Astrocyte (in vitro differentiated cells and primary cell): ENCODE results near the gene CAPN5. TPM values are rescaled to one million over a fixed set of nuclear protein-coding genes. Genes with fewer than 3 reads are reported as not detected.

Experiments
- DNase-seq: peaks from one replicate; pipeline ENCODE4 v3.0.0-alpha.2; 2010; ENCODE audit warnings: low read depth
- FAIRE-seq: peaks from 2 replicates; lab custom pipeline; 2011; peaks lifted over from hg19 to GRCh38; lab: Jason Lieb, UNC
- H2AFZ ChIP-seq: 2 replicates; pipeline ENCODE4 v1.6.0; 2012; ENCODE audit warnings: low read depth, low read length, inconsistent platforms
- H3K27ac ChIP-seq: 2 replicates; pipeline ENCODE4 v1.5.1; 2011; ENCODE audit warnings: low read depth, low read length, inconsistent platforms
- H3K27me3 ChIP-seq: 2 replicates; pipeline ENCODE4 v1.6.0; 2011; ENCODE audit warnings: low read length, inconsistent platforms; ENCODE audit not compliant: insufficient read depth
- H3K36me3 ChIP-seq: 2 replicates; pipeline ENCODE4 v1.5.1; 2011; ENCODE audit warnings: low read length, inconsistent platforms; ENCODE audit not compliant: insufficient read depth
- H3K4me1 ChIP-seq: 2 replicates; pipeline ENCODE4 v1.5.1; 2011; ENCODE audit warnings: low read length, inconsistent platforms; ENCODE audit not compliant: insufficient read depth
- H3K4me2 ChIP-seq: 2 replicates; pipeline ENCODE4 v1.6.0; 2012; ENCODE audit warnings: low read length, inconsistent platforms
- H3K4me3 ChIP-seq: 2 replicates; pipeline ENCODE4 v1.5.1; 2011; ENCODE audit warnings: low read depth, mild to moderate bottlenecking, low read length, inconsistent platforms; ENCODE audit not compliant: insufficient read depth
- H3K79me2 ChIP-seq: 2 replicates; pipeline ENCODE4 v1.6.0; 2012; ENCODE audit warnings: mild to moderate bottlenecking, low read length, inconsistent platforms; ENCODE audit not compliant: insufficient read depth
- H3K9ac ChIP-seq: 2 replicates; pipeline ENCODE4 v1.6.0; 2012; ENCODE audit warnings: mild to moderate bottlenecking, low read length, inconsistent platforms
- H3K9me3 ChIP-seq: 2 replicates; pipeline ENCODE4 v1.5.1; 2012; ENCODE audit warnings: low read depth, mild to moderate bottlenecking, low read length, inconsistent platforms; ENCODE audit not compliant: insufficient read depth
- H4K20me1 ChIP-seq: 2 replicates; pipeline ENCODE4 v1.6.0; 2012; ENCODE audit warnings: low read length, inconsistent platforms; ENCODE audit not compliant: insufficient read depth
- H3K27ac Mint-ChIP-seq: one replicate; pipeline ENCODE4 v1.8.0; 2021; ENCODE audit warnings: mild to moderate bottlenecking, mixed read lengths; ENCODE audit not compliant: unreplicated experiment
- H3K27me3 Mint-ChIP-seq: one replicate; pipeline ENCODE4 v1.8.0; 2021; ENCODE audit warnings: low read depth, mixed read lengths; ENCODE audit not compliant: unreplicated experiment
- H3K36me3 Mint-ChIP-seq: one replicate; pipeline ENCODE4 v1.8.0; 2021; ENCODE audit warnings: low read depth, mixed read lengths; ENCODE audit not compliant: unreplicated experiment
- H3K4me1 Mint-ChIP-seq: one replicate; pipeline ENCODE4 v1.8.0; 2021; ENCODE audit warnings: low read depth, mixed read lengths; ENCODE audit not compliant: unreplicated experiment
- H3K4me3 Mint-ChIP-seq: one replicate; pipeline ENCODE4 v1.8.0; 2021; ENCODE audit warnings: mild to moderate bottlenecking, moderate library complexity, mixed read lengths; ENCODE audit not compliant: unreplicated experiment
- H3K9me3 Mint-ChIP-seq: one replicate; pipeline ENCODE4 v1.8.0; 2021; ENCODE audit warnings: mild to moderate bottlenecking, mixed read lengths; ENCODE audit not compliant: unreplicated experiment
- EZH2 ChIP-seq: IDR thresholded peaks from 2 replicates; pipeline ENCODE4 v1.6.1; 2012; ENCODE audit warnings: mild to moderate bottlenecking, low read length, inconsistent platforms; ENCODE audit not compliant: insufficient read depth
- total RNA-seq: library from RNA; stranded (reverse); gene quantifications from 2 replicates; pipeline ENCODE4 v1.2.1, GENCODE V29; 2021
- TF ChIP-seq, protein P1 (sequence below): IDR thresholded peaks from 2 replicates; pipeline ENCODE4 v1.5.1; 2011; ENCODE audit warnings: low read depth, mild to moderate bottlenecking, inconsistent platforms, low read length, moderate library complexity; ENCODE audit not compliant: insufficient read depth

Gene CAPN5
- total RNA-seq, 1 donor from 2014 or later: 17.4 TPM

DNA sequence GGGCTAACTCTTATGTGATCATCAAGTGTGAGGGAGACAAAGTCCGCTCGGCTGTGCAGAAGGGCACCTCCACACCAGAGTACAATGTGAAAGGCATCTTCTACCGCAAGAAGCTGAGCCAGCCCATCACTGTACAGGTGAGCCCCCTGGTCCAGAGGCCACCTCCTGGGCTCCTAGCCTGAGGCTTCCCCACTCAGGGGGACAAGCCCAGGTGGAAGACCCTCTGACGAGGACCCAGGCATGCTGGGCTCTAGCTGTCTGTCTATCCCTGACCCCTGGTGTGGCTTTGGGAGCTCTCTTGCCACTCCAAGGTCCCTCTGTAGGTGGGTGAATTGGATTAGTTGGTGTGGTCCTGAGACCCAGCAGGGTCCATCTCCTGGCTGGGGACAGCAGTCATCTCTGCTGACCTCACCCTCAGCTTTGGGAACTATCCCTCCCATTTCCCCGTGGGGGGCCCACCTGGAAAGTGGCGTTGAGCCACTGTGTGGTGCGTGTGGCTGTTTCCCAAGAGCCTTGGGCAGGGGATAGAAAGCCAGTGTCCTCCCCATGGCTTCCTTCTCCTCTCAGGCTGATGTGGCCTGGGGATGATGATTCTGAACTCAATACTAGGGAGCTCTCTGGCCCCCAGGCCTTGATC is 55.9 kb downstream of the CAPN5 start:
- no peaks in the 10 kb centered on the region for H3K36me3 ChIP-seq
- peaks cover 11% of the 10 kb centered on the region for H3K4me1 ChIP-seq
- no peak for FAIRE-seq
- Mint-ChIP-seq H3K27me3 (peaks cover 8% of the 10 kb centered on the region), H3K9me3 (no peaks in the 10 kb centered on the region), H3K4me1 (no peaks in the 10 kb centered on the region), H3K27ac (no peak overlapping the region), H3K4me3 (no peak overlapping the region), H3K36me3 (peaks cover 21% of the 10 kb centered on the region)
- no peak overlapping the region for H3K9ac ChIP-seq
- H3K27me3 ChIP-seq: no peaks in the 10 kb centered on the region
- no peak overlapping the region for H3K27ac ChIP-seq
- H4K20me1 ChIP-seq: no peaks in the 10 kb centered on the region
- no peak overlapping the region for H3K4me3 ChIP-seq
- H3K9me3 ChIP-seq: no peaks in the 10 kb centered on the region
- no peak overlapping the region for H3K4me2 ChIP-seq
- no peak overlapping the region for H2AFZ ChIP-seq
- H3K79me2 ChIP-seq: no peaks in the 10 kb centered on the region
- DNase-seq: no peak
- TF ChIP-seq, protein P1, sequence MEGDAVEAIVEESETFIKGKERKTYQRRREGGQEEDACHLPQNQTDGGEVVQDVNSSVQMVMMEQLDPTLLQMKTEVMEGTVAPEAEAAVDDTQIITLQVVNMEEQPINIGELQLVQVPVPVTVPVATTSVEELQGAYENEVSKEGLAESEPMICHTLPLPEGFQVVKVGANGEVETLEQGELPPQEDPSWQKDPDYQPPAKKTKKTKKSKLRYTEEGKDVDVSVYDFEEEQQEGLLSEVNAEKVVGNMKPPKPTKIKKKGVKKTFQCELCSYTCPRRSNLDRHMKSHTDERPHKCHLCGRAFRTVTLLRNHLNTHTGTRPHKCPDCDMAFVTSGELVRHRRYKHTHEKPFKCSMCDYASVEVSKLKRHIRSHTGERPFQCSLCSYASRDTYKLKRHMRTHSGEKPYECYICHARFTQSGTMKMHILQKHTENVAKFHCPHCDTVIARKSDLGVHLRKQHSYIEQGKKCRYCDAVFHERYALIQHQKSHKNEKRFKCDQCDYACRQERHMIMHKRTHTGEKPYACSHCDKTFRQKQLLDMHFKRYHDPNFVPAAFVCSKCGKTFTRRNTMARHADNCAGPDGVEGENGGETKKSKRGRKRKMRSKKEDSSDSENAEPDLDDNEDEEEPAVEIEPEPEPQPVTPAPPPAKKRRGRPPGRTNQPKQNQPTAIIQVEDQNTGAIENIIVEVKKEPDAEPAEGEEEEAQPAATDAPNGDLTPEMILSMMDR: no peak
- no peak for TF ChIP-seq EZH2

DNA sequence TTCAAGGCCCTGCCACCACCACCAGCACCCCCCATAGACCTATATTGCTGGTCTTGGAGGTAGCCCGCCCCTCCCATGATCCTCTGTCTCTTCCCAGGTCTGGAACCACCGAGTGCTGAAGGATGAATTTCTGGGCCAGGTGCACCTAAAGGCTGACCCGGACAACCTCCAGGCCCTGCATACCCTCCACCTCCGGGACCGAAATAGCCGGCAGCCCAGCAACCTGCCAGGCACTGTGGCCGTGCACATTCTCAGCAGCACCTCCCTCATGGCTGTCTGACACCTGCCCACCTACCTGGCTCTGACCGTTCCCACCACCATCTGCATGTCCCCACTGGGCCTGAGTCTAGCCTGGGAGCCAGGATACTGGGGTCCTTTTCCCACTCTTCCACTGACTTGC is 56.8 kb downstream of the CAPN5 start:
- Mint-ChIP-seq H3K36me3 (peaks cover 18% of the 10 kb centered on the region), H3K4me3 (no peak overlapping the region), H3K4me1 (no peaks in the 10 kb centered on the region), H3K9me3 (no peaks in the 10 kb centered on the region), H3K27me3 (peaks cover 11% of the 10 kb centered on the region), H3K27ac (no peak overlapping the region)
- Histone ChIP-seq H3K4me2 (no peak overlapping the region), H3K9me3 (no peaks in the 10 kb centered on the region), H3K36me3 (no peaks in the 10 kb centered on the region), H3K4me3 (no peak overlapping the region), H2AFZ (no peak overlapping the region), H3K27me3 (no peaks in the 10 kb centered on the region), H3K79me2 (no peaks in the 10 kb centered on the region), H3K4me1 (peaks cover 14% of the 10 kb centered on the region), H3K27ac (no peak overlapping the region), H4K20me1 (no peaks in the 10 kb centered on the region), H3K9ac (no peak overlapping the region)
- FAIRE-seq: no peak
- TF ChIP-seq, protein P1: no peak
- no peak for TF ChIP-seq EZH2
- DNase-seq: no peak

DNA sequence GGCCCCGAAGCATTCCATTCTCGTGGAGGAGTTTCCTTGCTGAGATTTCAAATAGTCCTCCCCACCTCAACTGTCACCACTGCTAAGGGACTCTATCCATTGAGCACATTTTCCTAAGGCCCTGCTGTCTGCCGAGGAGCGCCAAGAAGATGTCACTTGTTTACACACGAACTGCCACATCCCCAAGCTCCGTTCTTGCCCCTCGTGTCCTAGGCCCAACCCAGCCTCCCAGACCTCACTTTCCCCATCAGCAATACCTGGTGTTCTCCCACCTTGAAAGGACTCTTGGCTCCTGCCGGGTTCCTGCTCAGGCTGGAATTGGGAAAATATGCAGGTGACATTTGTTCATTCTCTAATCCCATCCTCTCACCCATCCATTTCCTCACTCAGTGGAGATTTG is 57.3 kb downstream of the CAPN5 start:
- no peak for TF ChIP-seq EZH2
- TF ChIP-seq, protein P1: no peak
- Histone ChIP-seq H4K20me1 (no peaks in the 10 kb centered on the region), H2AFZ (no peak overlapping the region), H3K4me2 (no peak overlapping the region), H3K36me3 (no peaks in the 10 kb centered on the region), H3K4me3 (no peak overlapping the region), H3K9me3 (no peaks in the 10 kb centered on the region), H3K27ac (no peak overlapping the region), H3K9ac (no peak overlapping the region), H3K27me3 (no peaks in the 10 kb centered on the region), H3K79me2 (no peaks in the 10 kb centered on the region), H3K4me1 (peaks cover 14% of the 10 kb centered on the region)
- H3K27me3 Mint-ChIP-seq: peaks cover 15% of the 10 kb centered on the region
- no peak for DNase-seq
- H3K9me3 Mint-ChIP-seq: no peaks in the 10 kb centered on the region
- peaks cover 14% of the 10 kb centered on the region for H3K36me3 Mint-ChIP-seq
- no peak for FAIRE-seq
- H3K4me3 Mint-ChIP-seq: no peak overlapping the region
- no peaks in the 10 kb centered on the region for H3K4me1 Mint-ChIP-seq
- H3K27ac Mint-ChIP-seq: no peak overlapping the region
